Spleen (tissue), 7 donors: ENCODE measurements around the gene ARHGEF26.

Experiments
- CTCF ChIP-seq, 11 experiments: fragments of 200-600 bp in 7 of 11; fragments of 450-650 bp in 4 of 11; sonication (generic) in 4 of 11; IDR thresholded peaks in 8 of 11; conservative IDR thresholded peaks in 3 of 11; 1 replicate in 7 of 11; 2 replicates in 4 of 11; pipeline versions ENCODE4 v1.4.0 to v1.8.0; 2016 to 2021; ENCODE audit warnings: antibody characterized with exemption in 11 of 11, inconsistent platforms in 4 of 11, mild to moderate bottlenecking in 1 of 11
- POLR2A ChIP-seq, 3 donors: fragments of 450-650 bp; IDR thresholded peaks; one replicate each; pipeline ENCODE4 v1.5.1; 2017; ENCODE audit warnings: antibody characterized with exemption in 3 of 3, mild to moderate bottlenecking in 1 of 3
- donor health status: DM: no; HTN: no; CAD: no; lungs with moderate emphysema.
- donor health status: DM: no; HTN: no; CAD: no.
- donor health status: DM: no; HTN: no; CAD: no.

- TF ChIP-seq POLR2A (IDR thresholded peaks at IDR 0.05) (no peak), CTCF (IDR thresholded peaks at IDR 0.05 in 8 of 11, conservative IDR thresholded peaks at IDR 0.05 in 3 of 11) (no peak)
Observed at GRCh38 chr3:154130540-154130939, 9.3 kb downstream of the ARHGEF26 start.
